22Rv1 (cell line): ENCODE data around the gene ATP5F1E.

Experiments
- H3K27ac ChIP-seq: fragments of 450-650 bp; 2 replicates; pipeline ENCODE4 v1.5.1; 2017
- ZFX ChIP-seq: fragments of 450-650 bp; IDR thresholded peaks from 2 replicates; pipeline ENCODE4 v1.6.1; 2017; ENCODE audit warnings: antibody characterized with exemption, borderline replicate concordance
- TF ChIP-seq, protein P1 (sequence below): fragments of 450-650 bp; IDR thresholded peaks from 2 replicates; pipeline ENCODE4 v1.5.1; 2017; ENCODE audit warnings: mild to moderate bottlenecking

Gene ATP5F1E

DNA sequence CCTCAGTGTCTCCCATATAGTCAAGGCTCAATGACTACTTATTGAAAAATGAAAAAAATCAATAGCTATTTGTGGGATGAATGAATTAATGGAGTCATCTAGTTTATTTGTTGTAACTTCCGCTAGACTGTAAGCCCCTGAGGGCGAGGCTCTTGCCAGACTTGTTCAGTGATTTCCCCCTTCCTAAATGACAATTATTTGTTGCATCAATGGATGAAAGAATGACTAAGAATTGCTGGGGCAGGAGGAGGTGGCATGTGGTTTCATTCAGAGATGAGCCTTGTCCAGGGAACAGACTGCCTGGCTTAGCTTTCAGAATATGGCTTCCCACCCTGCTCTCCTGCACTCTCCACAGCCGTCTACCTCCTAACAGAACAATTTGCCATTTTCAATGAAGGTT lies 11.6 kb upstream of the ATP5F1E start:
- no peak overlapping the region for H3K27ac ChIP-seq
- TF ChIP-seq ZFX: no peak
- TF ChIP-seq, protein P1, sequence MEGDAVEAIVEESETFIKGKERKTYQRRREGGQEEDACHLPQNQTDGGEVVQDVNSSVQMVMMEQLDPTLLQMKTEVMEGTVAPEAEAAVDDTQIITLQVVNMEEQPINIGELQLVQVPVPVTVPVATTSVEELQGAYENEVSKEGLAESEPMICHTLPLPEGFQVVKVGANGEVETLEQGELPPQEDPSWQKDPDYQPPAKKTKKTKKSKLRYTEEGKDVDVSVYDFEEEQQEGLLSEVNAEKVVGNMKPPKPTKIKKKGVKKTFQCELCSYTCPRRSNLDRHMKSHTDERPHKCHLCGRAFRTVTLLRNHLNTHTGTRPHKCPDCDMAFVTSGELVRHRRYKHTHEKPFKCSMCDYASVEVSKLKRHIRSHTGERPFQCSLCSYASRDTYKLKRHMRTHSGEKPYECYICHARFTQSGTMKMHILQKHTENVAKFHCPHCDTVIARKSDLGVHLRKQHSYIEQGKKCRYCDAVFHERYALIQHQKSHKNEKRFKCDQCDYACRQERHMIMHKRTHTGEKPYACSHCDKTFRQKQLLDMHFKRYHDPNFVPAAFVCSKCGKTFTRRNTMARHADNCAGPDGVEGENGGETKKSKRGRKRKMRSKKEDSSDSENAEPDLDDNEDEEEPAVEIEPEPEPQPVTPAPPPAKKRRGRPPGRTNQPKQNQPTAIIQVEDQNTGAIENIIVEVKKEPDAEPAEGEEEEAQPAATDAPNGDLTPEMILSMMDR: no peak

DNA sequence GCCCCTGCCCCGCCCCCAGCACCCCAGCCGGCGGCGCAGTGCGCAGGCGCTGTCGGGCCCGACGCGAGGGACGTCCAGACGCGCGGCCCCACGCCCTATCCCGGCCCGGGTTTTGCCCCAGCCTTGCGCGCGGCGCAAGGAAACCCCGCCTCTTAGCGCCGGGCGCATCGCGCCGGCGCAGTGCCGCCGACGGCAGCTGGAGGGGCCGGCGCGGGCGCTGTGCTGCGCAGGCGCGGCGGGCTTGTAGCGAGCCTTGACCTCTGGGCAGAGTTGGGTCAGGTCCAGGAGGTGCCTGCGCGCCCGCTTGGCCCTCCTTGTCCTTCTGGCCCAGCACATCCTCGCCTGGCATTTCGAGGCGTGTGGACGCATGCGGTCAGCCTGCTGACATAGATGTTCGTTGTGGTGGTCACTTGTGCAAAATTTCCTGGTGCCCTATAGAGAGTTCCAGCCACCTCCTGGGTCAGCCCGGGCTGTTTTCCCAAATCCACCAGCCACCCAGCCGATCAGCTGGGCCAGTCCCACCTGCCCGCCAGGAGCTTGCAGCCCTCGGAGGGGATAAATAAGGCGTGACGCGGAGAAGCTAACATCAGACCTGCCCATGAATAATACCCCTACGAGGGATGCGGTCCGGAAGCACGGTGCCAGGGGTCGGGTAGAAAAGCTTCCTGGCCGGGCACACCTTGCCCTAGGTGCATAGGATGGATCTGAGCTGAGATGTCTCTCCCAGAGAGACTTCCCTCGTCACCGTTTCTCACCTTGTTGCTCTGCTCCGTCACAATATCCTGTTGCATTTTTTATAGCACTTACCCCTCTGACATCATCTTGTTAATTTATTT lies 10.9 kb upstream of the ATP5F1E start:
- H3K27ac ChIP-seq: peak overlapping the region; percentile 66
- TF ChIP-seq ZFX: no peak
- TF ChIP-seq, protein P1: no peak

DNA sequence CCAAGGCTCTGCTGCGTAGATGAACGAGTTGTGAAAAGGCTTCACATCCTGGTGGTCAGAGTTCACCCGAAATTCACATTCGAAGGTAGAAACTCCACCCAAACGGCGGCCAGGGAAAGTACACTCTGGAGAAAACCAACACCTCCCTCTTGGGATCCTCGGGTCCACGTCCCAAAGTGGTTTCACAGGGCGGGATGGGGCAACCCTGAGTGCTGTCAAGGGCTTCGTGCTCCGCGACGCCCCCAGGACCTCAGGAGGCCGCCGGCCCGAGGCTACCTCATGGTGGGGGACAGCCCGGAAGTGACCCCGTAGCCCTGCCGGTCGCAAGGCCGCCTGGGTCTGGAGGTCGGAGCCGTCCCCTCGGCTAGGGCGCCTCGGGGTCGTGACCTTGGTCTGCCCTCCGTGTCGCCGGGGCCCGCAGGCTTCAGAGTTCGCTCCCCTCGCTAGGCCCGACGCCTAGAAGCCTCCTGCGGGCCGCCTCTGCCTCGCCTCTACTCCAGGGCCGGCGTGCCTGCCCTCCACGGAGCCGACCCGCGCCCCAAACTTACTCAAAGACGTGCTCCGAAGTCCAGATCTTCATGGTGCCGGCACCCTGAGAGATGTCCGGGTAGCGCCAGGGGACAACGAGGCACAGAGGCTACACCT lies 10.1 kb upstream of the ATP5F1E start, which contains the start of gene PRELID3B:
Gene PRELID3B (minus strand): TSS at position 636 of the 645 bp plus-strand sequence. CDS start 56 bp downstream, at position 580.
- no peak for TF ChIP-seq ZFX
- TF ChIP-seq, protein P1: no peak

DNA sequence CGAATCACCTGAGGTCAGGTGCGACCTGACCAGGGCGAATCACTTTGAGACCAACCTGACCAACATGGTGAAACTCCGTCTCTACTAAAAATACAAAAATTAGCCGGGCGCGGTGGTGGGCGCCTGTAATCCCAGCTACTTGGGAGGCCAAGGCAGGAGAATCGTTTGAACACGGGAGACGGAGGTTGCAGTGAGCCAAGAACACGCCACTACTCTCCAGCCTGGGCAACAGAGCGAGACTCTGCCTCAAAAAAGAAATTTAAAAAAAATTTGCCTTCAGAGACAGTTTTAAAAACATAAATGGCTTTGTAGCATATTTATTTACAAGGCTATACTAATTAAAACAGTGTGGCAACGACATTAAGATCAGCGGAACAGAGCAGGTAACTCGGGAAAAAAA lies 9.4 kb upstream of the ATP5F1E start:
- H3K27ac ChIP-seq: peak overlapping the region; percentile 66; the same call in 1 of the 2 replicates

More for the DNA sequence above, 10.1 kb upstream of the ATP5F1E start, which contains the start of gene PRELID3B:
- peak within 1 kb of the TSS; percentile 66 for H3K27ac ChIP-seq

DNA sequence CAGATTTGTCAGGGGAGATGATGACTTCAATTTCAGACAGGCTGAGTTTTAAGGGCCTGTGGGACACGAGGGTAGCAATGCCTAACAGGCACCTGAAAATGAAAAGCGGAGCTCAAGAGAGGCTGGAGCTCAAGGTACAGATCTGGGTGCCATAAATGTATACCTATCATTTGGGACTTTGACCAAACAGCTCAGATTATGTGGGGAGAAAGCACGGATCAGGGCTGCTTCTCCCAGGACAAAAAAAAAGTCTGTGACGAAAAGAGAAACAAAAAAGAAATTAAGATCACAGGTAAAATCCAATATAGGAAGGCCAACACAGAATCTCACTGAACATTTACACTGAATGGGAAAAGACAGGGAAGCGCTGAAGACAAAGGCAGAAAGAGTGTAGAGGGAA lies 8.5 kb upstream of the ATP5F1E start:
- TF ChIP-seq, protein P1: no peak
- TF ChIP-seq ZFX: no peak
- H3K27ac ChIP-seq: no peak overlapping the region

DNA sequence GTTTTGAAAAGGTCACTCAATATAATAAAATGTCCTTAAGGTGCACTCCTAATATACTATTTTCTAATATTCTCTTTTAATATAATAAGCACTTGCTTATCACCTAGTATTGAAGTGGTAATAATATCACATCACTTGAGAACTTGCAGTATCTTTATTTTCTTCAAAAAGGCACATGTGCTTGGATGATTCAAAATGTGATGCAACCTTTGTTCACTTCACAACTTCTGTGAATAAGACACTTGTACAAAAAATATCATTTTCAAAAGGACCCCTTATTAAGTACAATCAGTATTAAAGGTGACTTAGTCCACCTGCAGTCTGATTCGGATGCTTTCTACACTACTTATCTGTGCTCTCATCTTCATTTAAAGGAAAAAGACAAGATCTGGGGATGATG lies 7.1 kb upstream of the ATP5F1E start:
- TF ChIP-seq ZFX: no peak
- TF ChIP-seq, protein P1: no peak
- no peak overlapping the region for H3K27ac ChIP-seq

DNA sequence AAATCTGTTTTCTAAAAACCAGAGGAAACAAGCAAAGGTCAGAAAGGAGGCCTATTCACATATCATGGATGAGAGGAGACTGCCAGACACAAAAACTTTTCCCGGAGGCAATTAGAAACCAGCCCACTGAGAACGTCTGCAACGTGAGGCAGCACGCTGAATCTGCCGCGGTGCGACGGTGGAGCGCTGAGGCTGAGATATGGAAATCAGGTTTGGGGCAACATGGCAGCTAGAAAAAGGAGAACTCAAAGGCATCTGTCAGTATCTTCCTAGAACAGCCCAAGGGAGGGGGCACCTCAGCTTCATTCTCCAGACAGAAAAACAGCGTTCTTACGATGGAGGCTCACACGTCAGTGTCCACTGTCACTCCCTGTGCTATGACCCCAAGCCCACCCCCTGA lies 5.3 kb upstream of the ATP5F1E start:
- TF ChIP-seq, protein P1: no peak
- TF ChIP-seq ZFX: no peak

More for the DNA sequence above, 5.3 kb upstream of the ATP5F1E start:
- H3K27ac ChIP-seq: no peak overlapping the region
